Fibroblast of lung (primary cell): ENCODE results near the gene FER. TPM values are rescaled to one million over a fixed set of nuclear protein-coding genes. Genes with fewer than 3 reads are reported as not detected.

Experiments used
- DNase-seq, 2 donors: peaks; one replicate each; pipeline versions ENCODE4 v3.0.0 to v3.0.0-alpha.2; 2010; ENCODE audit warnings: low read depth in 2 of 2
- H2AFZ ChIP-seq: 2 replicates; pipeline ENCODE4 v1.5.1; 2012; ENCODE audit warnings: low read length, control low read depth, inconsistent platforms
- H3K27ac ChIP-seq: 2 replicates; pipeline ENCODE4 v1.5.1; 2011; ENCODE audit warnings: low read length, control low read depth; ENCODE audit not compliant: insufficient read depth
- H3K27me3 ChIP-seq: 2 replicates; pipeline ENCODE4 v1.5.1; 2011; ENCODE audit warnings: mild to moderate bottlenecking, low read length; ENCODE audit not compliant: control insufficient read depth, insufficient read depth
- H3K36me3 ChIP-seq: 2 replicates; pipeline ENCODE4 v1.5.1; 2011; ENCODE audit warnings: low read length; ENCODE audit not compliant: control insufficient read depth, insufficient read depth
- H3K4me1 ChIP-seq: 2 replicates; pipeline ENCODE4 v1.5.1; 2011; ENCODE audit warnings: low read length; ENCODE audit not compliant: control insufficient read depth, insufficient read depth; ENCODE audit errors: extremely low read depth
- H3K4me2 ChIP-seq: 2 replicates; pipeline ENCODE4 v1.5.1; 2011; ENCODE audit warnings: low read length, control low read depth; ENCODE audit not compliant: insufficient read depth; ENCODE audit errors: extremely low read depth
- H3K4me3 ChIP-seq, 4 experiments: fragments of 200-600 bp in 1 of 4; sonication (generic) in 1 of 4; replicated peaks in 1 of 4; 2 replicates each; pipeline ENCODE4 v1.5.1; 2011 to 2016; ENCODE audit warnings: low read length in 4 of 4, low read depth in 3 of 4, mild to moderate bottlenecking in 3 of 4, control low read depth in 2 of 4, inconsistent platforms in 1 of 4, mixed read lengths in 1 of 4; ENCODE audit not compliant: insufficient read depth in 1 of 4; ENCODE audit errors: control extremely low read depth in 1 of 4
- H3K79me2 ChIP-seq: 2 replicates; pipeline ENCODE4 v1.5.1; 2012; ENCODE audit warnings: mild to moderate bottlenecking, low read length, inconsistent platforms; ENCODE audit not compliant: control insufficient read depth, insufficient read depth
- H3K9ac ChIP-seq: 2 replicates; pipeline ENCODE4 v1.5.1; 2011; ENCODE audit warnings: mild to moderate bottlenecking, low read length, control low read depth; ENCODE audit not compliant: insufficient read depth
- H3K9me3 ChIP-seq: 2 replicates; pipeline ENCODE4 v1.5.1; 2012; ENCODE audit warnings: low read depth, low read length; ENCODE audit not compliant: control insufficient read depth, insufficient read depth
- H4K20me1 ChIP-seq: 2 replicates; pipeline ENCODE4 v1.5.1; 2011; ENCODE audit warnings: low read length; ENCODE audit not compliant: control insufficient read depth, insufficient read depth; ENCODE audit errors: extremely low read depth
- CTCF ChIP-seq, 2 donors: IDR thresholded peaks in 1 of 2; conservative IDR thresholded peaks in 1 of 2; 1 replicate in 1 of 2; 2 replicates in 1 of 2; pipeline ENCODE4 v1.5.1; 2011 to 2012; ENCODE audit warnings: low read length in 2 of 2, control low read depth in 1 of 2, inconsistent platforms in 1 of 2, low read depth in 1 of 2, mild to moderate bottlenecking in 1 of 2
- EZH2 ChIP-seq: IDR thresholded peaks from 2 replicates; pipeline ENCODE4 v1.5.1; 2012; ENCODE audit warnings: low read length, control low read depth, mild to moderate bottlenecking; ENCODE audit errors: missing control alignments
- polyA plus RNA-seq, 2 donors: library from polyadenylated mRNA; depleted of rRNA in 1 of 2; stranded (reverse) in 1 of 2; unstranded in 1 of 2; fragments of >200 nt; gene quantifications; 2 replicates each; pipeline ENCODE4 v1.2.1, GENCODE V29; 2011 to 2012; ENCODE audit warnings: missing spikeins in 1 of 2
- total RNA-seq: library from RNA; depleted of rRNA; stranded (reverse); fragments of >200 nt; gene quantifications from 2 replicates; pipeline ENCODE4 v1.2.1, GENCODE V29; 2014

Gene FER
- total and polyA plus RNA-seq, 2 donors (not counting 1 experiment from before 2014, with no cell fraction given) = 12.2 to 21.3 TPM

DNA sequence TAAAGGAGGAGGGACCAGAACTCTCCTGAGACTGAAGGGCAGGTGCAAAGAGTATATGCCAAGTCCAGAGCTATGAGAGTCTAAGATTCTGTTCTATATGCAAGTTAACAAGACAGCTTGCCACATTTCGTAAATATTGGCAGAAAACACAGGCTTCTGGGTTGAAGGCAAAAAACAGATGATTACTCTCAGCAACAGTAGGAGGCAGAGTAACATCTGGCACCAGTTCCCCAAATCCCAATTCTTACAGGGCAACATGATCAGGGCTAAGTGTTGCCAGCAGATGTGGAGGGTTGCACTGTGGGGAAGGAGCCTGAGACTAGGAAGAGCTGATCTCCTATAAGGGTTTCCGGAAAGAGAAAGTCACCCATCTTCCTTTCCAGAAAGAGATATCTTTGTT is 482.7 kb downstream of the FER start:
- no peaks in the 10 kb centered on the region for H3K4me1 ChIP-seq
- no peak overlapping the region for H2AFZ ChIP-seq
- no peaks in the 10 kb centered on the region for H3K79me2 ChIP-seq
- H3K4me2 ChIP-seq = no peak overlapping the region
- H3K9ac ChIP-seq = no peak overlapping the region
- no peaks in the 10 kb centered on the region for H3K9me3 ChIP-seq
- no peak overlapping the region for H3K27ac ChIP-seq
- H4K20me1 ChIP-seq = no peaks in the 10 kb centered on the region
- H3K4me3 ChIP-seq = no peak overlapping the region
- TF ChIP-seq EZH2 (no peak), CTCF (conservative IDR thresholded peaks at IDR 0.05 in 1 of 2, IDR thresholded peaks at IDR 0.05 in 1 of 2; ENCODE audit: low read depth in 1 of 2, low read length in 2 of 2) (no peak)
- H3K27me3 ChIP-seq = no peaks in the 10 kb centered on the region
- no peaks in the 10 kb centered on the region for H3K36me3 ChIP-seq
- DNase-seq = no peak

- no peak overlapping the region for H2AFZ ChIP-seq
- TF ChIP-seq CTCF (conservative IDR thresholded peaks at IDR 0.05 in 1 of 2, IDR thresholded peaks at IDR 0.05 in 1 of 2; ENCODE audit: low read depth in 1 of 2, low read length in 2 of 2) (no peak), EZH2 (no peak)
- H3K27ac ChIP-seq = no peak overlapping the region
- no peak overlapping the region for H3K4me3 ChIP-seq
- H3K9me3 ChIP-seq = no peaks in the 10 kb centered on the region
- H3K4me1 ChIP-seq = no peaks in the 10 kb centered on the region
- DNase-seq = no peak
- no peaks in the 10 kb centered on the region for H3K27me3 ChIP-seq
- H3K4me2 ChIP-seq = no peak overlapping the region
- H3K79me2 ChIP-seq = no peaks in the 10 kb centered on the region
- no peaks in the 10 kb centered on the region for H4K20me1 ChIP-seq
- no peak overlapping the region for H3K9ac ChIP-seq
- H3K36me3 ChIP-seq = no peaks in the 10 kb centered on the region
These were observed 483.6 kb downstream of the FER start for GRCh38 chr5:109231331-109231730.

GRCh38 chr5:109234381-109234780 is 486.7 kb downstream of the FER start:
- H3K9ac ChIP-seq = no peak overlapping the region
- H3K4me3 ChIP-seq = no peak overlapping the region
- no peaks in the 10 kb centered on the region for H3K79me2 ChIP-seq
- H3K9me3 ChIP-seq = no peaks in the 10 kb centered on the region
- H3K4me2 ChIP-seq = no peak overlapping the region
- H3K27me3 ChIP-seq = no peaks in the 10 kb centered on the region
- no peak overlapping the region for H2AFZ ChIP-seq
- TF ChIP-seq EZH2 (no peak), CTCF (conservative IDR thresholded peaks at IDR 0.05 in 1 of 2, IDR thresholded peaks at IDR 0.05 in 1 of 2; ENCODE audit: low read depth in 1 of 2, low read length in 2 of 2) (no peak)
- H3K36me3 ChIP-seq = no peaks in the 10 kb centered on the region
- no peak overlapping the region for H3K27ac ChIP-seq
- H4K20me1 ChIP-seq = no peaks in the 10 kb centered on the region
- DNase-seq = no peak
- no peaks in the 10 kb centered on the region for H3K4me1 ChIP-seq
